ENCODE measurements around the gene TKFC. TPM values are rescaled to one million over a fixed set of nuclear protein-coding genes. Genes with fewer than 3 reads are reported as not detected.

TKFC gene
- total and polyA plus RNA-seq, 9 of the 15 experiments (the other 6 are each of a cell fraction or from before 2014, with no cell fraction given): 2.0 to 61.7 (median 28.5) TPM

DNA sequence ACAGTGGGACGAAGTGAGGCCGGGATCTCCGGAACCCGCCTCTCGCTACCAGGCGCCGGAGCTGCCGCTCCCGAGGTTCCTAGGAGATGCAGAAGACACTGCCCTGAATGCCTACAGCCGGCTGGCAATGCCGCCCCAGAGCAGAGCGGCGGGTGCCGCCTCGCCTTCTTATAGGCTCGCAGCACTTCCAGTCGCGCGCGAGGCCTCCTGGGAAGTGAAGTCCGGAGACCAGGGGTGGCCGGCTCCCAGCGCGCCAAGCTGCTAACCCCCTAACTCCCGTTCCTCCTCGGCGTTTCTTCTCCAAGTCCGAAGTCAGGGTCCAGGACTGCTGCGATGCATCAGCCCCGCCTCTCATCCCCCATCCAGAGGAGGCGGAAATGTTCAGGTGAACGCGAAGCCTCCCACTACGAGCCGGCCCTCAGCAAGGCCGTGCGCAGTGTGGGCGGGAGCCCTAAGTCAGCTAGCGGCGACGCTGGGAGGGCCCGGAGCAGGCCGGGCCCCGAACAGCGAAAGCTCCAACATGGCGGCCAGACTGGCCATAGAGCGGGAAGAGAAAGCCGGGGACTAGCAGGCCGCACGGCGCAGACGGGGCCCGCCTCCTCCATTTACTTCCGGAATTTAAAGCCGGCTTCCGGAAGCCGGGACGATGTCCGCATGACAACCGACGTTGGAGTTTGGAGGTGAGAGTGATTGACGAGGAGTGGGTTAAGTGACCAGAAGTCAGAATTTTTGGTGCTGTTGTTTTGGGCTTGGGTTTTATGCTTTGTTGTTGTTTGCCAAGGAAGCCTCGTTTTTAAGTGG, 28.9 kb downstream of the TKFC start, which contains the start of the genes CYB561A3 and TMEM138 (continued):
- TF ChIP-seq, protein P1, sequence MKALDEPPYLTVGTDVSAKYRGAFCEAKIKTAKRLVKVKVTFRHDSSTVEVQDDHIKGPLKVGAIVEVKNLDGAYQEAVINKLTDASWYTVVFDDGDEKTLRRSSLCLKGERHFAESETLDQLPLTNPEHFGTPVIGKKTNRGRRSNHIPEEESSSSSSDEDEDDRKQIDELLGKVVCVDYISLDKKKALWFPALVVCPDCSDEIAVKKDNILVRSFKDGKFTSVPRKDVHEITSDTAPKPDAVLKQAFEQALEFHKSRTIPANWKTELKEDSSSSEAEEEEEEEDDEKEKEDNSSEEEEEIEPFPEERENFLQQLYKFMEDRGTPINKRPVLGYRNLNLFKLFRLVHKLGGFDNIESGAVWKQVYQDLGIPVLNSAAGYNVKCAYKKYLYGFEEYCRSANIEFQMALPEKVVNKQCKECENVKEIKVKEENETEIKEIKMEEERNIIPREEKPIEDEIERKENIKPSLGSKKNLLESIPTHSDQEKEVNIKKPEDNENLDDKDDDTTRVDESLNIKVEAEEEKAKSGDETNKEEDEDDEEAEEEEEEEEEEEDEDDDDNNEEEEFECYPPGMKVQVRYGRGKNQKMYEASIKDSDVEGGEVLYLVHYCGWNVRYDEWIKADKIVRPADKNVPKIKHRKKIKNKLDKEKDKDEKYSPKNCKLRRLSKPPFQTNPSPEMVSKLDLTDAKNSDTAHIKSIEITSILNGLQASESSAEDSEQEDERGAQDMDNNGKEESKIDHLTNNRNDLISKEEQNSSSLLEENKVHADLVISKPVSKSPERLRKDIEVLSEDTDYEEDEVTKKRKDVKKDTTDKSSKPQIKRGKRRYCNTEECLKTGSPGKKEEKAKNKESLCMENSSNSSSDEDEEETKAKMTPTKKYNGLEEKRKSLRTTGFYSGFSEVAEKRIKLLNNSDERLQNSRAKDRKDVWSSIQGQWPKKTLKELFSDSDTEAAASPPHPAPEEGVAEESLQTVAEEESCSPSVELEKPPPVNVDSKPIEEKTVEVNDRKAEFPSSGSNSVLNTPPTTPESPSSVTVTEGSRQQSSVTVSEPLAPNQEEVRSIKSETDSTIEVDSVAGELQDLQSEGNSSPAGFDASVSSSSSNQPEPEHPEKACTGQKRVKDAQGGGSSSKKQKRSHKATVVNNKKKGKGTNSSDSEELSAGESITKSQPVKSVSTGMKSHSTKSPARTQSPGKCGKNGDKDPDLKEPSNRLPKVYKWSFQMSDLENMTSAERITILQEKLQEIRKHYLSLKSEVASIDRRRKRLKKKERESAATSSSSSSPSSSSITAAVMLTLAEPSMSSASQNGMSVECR (CRISPR knock-in tag; IDR thresholded peaks at IDR 0.05): no peak
- TF ChIP-seq ATF7 (IDR thresholded peaks at IDR 0.05) (peak; percentile 77), MECOM (CRISPR knock-in tag; IDR thresholded peaks at IDR 0.05) (no peak), ZNF583 (CRISPR knock-in tag; IDR thresholded peaks at IDR 0.05) (no peak), JUN (IDR thresholded peaks at IDR 0.05; ENCODE audit: borderline replicate concordance, low read depth, low read length) (no peak), JUN (CRISPR knock-in tag; IDR thresholded peaks at IDR 0.05; ENCODE audit: borderline replicate concordance) (no peak), ZNF165 (CRISPR knock-in tag; IDR thresholded peaks at IDR 0.05; ENCODE audit: borderline replicate concordance) (no peak), ZNF707 (CRISPR knock-in tag; conservative IDR thresholded peaks at IDR 0.05) (no peak), BHLHE40 (IDR thresholded peaks at IDR 0.05; ENCODE audit: low read length) (peak; percentile 9), MCM5 (IDR thresholded peaks at IDR 0.05; ENCODE audit: low read depth) (no peak), HIVEP1 (CRISPR knock-in tag; IDR thresholded peaks at IDR 0.05) (0 out of 2 replicates have a peak, but pooled peaks have one; percentile 30), NFIX (CRISPR knock-in tag; IDR thresholded peaks at IDR 0.05; ENCODE audit: low read depth) (no peak), ZNF75A (CRISPR knock-in tag; IDR thresholded peaks at IDR 0.05) (no peak), KLF1 (tag; IDR thresholded peaks at IDR 0.05) (no peak), ZNF263 (CRISPR knock-in tag; IDR thresholded peaks at IDR 0.05; ENCODE audit: borderline replicate concordance) (peak; percentile 15; the same call in 1 of the 2 replicates), CCAR2 (IDR thresholded peaks at IDR 0.05; ENCODE audit: low read depth, low read length) (no peak)
- TF ChIP-seq, protein P2, sequence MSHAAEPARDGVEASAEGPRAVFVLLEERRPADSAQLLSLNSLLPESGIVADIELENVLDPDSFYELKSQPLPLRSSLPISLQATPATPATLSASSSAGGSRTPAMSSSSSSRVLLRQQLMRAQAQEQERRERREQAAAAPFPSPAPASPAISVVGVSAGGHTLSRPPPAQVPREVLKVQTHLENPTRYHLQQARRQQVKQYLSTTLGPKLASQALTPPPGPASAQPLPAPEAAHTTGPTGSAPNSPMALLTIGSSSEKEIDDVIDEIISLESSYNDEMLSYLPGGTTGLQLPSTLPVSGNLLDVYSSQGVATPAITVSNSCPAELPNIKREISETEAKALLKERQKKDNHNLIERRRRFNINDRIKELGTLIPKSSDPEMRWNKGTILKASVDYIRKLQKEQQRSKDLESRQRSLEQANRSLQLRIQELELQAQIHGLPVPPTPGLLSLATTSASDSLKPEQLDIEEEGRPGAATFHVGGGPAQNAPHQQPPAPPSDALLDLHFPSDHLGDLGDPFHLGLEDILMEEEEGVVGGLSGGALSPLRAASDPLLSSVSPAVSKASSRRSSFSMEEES (CRISPR knock-in tag; IDR thresholded peaks at IDR 0.05): no peak
- TF ChIP-seq, protein P3, sequence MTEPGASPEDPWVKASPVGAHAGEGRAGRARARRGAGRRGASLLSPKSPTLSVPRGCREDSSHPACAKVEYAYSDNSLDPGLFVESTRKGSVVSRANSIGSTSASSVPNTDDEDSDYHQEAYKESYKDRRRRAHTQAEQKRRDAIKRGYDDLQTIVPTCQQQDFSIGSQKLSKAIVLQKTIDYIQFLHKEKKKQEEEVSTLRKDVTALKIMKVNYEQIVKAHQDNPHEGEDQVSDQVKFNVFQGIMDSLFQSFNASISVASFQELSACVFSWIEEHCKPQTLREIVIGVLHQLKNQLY (CRISPR knock-in tag; conservative IDR thresholded peaks at IDR 0.05): no peak
- TF ChIP-seq, protein P4, sequence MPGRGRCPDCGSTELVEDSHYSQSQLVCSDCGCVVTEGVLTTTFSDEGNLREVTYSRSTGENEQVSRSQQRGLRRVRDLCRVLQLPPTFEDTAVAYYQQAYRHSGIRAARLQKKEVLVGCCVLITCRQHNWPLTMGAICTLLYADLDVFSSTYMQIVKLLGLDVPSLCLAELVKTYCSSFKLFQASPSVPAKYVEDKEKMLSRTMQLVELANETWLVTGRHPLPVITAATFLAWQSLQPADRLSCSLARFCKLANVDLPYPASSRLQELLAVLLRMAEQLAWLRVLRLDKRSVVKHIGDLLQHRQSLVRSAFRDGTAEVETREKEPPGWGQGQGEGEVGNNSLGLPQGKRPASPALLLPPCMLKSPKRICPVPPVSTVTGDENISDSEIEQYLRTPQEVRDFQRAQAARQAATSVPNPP (IDR thresholded peaks at IDR 0.05; ENCODE audit: borderline replicate concordance, insufficient read depth, insufficient read length): no peak
- TF ChIP-seq, protein P5, sequence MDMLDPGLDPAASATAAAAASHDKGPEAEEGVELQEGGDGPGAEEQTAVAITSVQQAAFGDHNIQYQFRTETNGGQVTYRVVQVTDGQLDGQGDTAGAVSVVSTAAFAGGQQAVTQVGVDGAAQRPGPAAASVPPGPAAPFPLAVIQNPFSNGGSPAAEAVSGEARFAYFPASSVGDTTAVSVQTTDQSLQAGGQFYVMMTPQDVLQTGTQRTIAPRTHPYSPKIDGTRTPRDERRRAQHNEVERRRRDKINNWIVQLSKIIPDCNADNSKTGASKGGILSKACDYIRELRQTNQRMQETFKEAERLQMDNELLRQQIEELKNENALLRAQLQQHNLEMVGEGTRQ (CRISPR knock-in tag; IDR thresholded peaks at IDR 0.05): no peak

Data from K562 (cell line).